ENCODE results near the gene GRIK1.

Gene GRIK1

GRCh38 chr21:29490016-29490415, 449.8 kb downstream of the GRIK1 start:
- no peak for DNase-seq (ENCODE audit: low spot score)
- FAIRE-seq = no peak

GRCh38 chr21:29487154-29487553, 452.6 kb downstream of the GRIK1 start:
- DNase-seq (ENCODE audit: low spot score) (no peak), FAIRE-seq (no peak)

Measured in RCC 7860 (cell line).